Measurements from ENCODE around the gene PSD. TPM values are rescaled to one million over a fixed set of nuclear protein-coding genes. Genes with fewer than 3 reads are reported as not detected.

The PSD gene
- total RNA-seq, 4 donors from 2014 or later = 88.0 to 268 (median 108) TPM

DNA sequence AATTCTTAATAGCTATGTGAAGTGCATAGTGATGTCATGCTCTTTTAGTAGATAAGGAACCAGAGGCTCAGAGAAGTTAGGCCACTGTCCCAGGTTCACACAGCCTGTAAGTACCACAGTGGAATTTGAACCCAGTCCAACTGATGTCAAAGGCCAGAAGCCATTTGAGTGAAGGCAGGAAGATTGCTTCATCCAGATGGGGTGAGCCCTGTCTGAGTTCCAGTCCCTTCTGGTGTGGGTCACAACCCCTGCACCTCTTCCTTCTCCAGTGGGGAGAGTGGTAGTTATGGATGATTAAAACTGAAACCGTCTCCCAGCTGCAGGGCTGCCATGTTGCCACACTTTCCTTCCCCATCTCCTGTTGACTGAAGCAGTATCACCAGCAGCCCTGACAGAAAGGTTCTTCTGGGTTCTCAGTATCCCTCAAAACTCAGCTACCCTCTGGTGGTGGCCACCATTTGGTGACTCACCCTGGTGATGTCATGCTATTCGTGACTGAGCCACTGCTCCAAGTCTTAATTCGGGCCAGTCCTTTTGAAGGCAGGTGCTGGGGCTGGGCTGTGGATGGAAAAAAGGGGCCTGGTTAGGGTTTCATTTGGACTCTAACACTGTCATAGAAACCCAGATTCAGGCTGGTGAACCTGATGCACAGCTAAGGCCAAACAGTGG is 34.2 kb upstream of the PSD start:
- H3K9me3 ChIP-seq = no peaks in the 10 kb centered on the region
- DNase-seq (ENCODE audit: extremely low spot score) = no peak

DNA sequence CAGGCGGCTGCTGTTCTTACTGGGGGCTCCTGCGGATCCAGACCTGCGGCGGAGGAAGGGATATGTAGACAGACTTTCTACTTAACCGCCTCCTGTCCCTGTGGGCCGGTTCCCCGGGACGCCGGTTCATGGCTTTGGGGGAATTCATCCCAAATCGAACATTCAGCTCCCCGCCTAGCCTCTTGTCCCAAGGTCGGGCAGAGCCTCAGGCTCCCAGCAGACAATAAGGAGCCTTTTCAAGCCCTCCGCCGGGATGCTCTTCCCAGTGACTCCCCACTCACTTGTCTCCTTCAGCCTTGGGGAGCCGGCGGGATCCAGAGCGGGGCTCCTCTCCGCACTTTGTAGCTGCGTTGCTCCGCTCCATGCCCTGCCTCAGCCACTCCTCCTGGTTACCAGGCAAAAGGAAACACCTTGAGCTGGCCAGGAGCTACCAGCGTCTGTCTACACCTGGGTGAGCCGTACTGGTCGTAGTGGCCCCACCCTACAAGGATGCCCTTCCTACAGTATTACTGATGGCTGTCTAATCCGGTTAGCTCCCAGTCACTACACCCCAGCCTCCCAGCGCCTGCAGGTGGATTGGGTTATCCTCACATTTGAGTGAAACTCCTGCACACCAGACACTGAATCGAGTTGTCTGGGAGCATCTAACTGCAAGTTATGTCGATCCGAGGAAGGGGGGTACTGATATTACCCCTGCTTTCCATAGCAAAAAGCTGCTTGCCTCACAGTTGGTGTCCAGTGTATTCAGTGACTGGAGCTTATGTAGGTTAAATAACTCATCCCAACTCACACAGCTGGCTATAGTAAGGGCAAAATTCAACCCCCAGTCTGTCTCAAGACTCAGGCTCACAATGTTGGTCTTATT is 32.8 kb upstream of the PSD start, which contains the start of gene C10orf95:
Gene C10orf95 (minus strand): TSS at position 439 of the 865 bp plus-strand sequence. CDS start 450 bp downstream, outside the sequence.
- no peaks in the 10 kb centered on the region for H3K9me3 ChIP-seq
- peaks cover 5 to 32% (median 21%) of the 10 kb centered on the region in 4 donors for H3K4me1 ChIP-seq
- no peaks in the 10 kb centered on the region for H3K27me3 ChIP-seq
- peak within 1 kb of the TSS; percentile 80 to 90 (median 86) for H3K27ac ChIP-seq (replicated peaks in 1 of 4)
- H3K4me3 ChIP-seq = peak within 1 kb of the TSS; percentile 73 to 88 (median 80)
- 34% methylated on average over 26 of the region's 28 CpGs for WGBS
- TF ChIP-seq POLR2AphosphoS5 (IDR thresholded peaks at IDR 0.05) = no peak
- TF ChIP-seq EP300 (IDR thresholded peaks at IDR 0.05) = no peak
- TF ChIP-seq, protein P1, sequence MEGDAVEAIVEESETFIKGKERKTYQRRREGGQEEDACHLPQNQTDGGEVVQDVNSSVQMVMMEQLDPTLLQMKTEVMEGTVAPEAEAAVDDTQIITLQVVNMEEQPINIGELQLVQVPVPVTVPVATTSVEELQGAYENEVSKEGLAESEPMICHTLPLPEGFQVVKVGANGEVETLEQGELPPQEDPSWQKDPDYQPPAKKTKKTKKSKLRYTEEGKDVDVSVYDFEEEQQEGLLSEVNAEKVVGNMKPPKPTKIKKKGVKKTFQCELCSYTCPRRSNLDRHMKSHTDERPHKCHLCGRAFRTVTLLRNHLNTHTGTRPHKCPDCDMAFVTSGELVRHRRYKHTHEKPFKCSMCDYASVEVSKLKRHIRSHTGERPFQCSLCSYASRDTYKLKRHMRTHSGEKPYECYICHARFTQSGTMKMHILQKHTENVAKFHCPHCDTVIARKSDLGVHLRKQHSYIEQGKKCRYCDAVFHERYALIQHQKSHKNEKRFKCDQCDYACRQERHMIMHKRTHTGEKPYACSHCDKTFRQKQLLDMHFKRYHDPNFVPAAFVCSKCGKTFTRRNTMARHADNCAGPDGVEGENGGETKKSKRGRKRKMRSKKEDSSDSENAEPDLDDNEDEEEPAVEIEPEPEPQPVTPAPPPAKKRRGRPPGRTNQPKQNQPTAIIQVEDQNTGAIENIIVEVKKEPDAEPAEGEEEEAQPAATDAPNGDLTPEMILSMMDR (IDR thresholded peaks at IDR 0.05) = no peak
- no peak for TF ChIP-seq POLR2A (IDR thresholded peaks at IDR 0.05; ENCODE audit: low read depth)
- intact Hi-C loops (cut with DNase I) = no loop called here
- H3K36me3 ChIP-seq = peaks cover 0 to 10% (median 0%) of the 10 kb centered on the region in 4 donors
- no peak for DNase-seq (ENCODE audit: extremely low spot score)

More for the DNA sequence above, 34.2 kb upstream of the PSD start:
- H3K4me1 ChIP-seq = peaks cover 5 to 32% (median 21%) of the 10 kb centered on the region in 4 donors
- WGBS = 31% methylated on average over 3 of the region's 3 CpGs
- no peaks in the 10 kb centered on the region for H3K27me3 ChIP-seq
- peaks cover 0 to 10% (median 0%) of the 10 kb centered on the region in 4 donors for H3K36me3 ChIP-seq
- H3K27ac ChIP-seq (replicated peaks in 1 of 4) = peak overlapping the region; percentile 10 to 57 (median 51)
- no peak for TF ChIP-seq POLR2A (IDR thresholded peaks at IDR 0.05; ENCODE audit: low read depth)
- TF ChIP-seq, protein P1 (IDR thresholded peaks at IDR 0.05) = no peak
- peak in 1 of 2 donors; percentile 13 for TF ChIP-seq POLR2AphosphoS5 (IDR thresholded peaks at IDR 0.05)
- H3K4me3 ChIP-seq = no peak overlapping the region
- intact Hi-C loops (cut with DNase I) = no loop called here

DNA sequence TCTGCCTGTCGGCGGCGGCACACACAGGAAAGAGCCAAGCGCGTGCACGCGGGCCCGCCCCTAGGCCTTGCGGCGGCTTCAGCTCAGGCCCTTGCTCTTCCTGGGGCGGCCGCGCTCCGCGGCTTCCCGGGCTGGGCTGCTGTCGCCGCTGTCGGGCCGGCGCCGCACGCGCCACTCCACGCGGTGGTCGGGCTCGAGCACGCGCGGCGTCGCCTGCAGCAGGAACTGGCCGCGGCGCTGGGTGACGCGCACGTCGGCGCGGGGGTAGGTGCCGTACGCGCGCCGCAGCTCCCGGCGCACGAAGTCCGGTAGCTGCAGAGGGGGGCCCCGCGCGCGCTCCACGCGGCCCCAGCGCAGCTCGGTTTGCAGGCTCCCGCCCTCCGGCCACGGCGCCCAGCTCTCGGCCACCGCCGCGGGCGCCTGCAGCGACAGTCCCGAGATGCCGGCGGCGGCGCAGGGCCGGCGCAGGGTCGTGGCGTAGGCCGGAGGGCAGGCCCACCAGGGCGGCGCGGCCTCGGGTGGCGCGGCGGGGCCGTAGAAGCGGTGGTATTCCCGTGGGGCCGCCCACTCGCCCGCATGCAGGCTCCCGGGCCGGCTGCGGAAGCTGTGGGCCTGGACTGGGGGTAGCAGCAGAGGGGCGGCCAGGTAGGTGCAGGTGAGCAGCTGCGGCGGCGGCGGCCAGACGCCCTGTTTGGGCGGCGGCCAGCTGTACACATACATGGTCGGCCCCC is 32.0 kb upstream of the PSD start:
- Histone ChIP-seq H3K9me3 (no peaks in the 10 kb centered on the region), H3K4me3 (peak overlapping the region; percentile 73 to 88 (median 80)), H3K27me3 (no peaks in the 10 kb centered on the region), H3K27ac (replicated peaks in 1 of 4) (peak overlapping the region; percentile 80 to 90 (median 86)), H3K4me1 (peaks cover 5 to 32% (median 21%) of the 10 kb centered on the region in 4 donors), H3K36me3 (peaks cover 0 to 10% (median 0%) of the 10 kb centered on the region in 4 donors)
- DNase-seq (ENCODE audit: extremely low spot score) = no peak
- intact Hi-C loops (cut with DNase I) = no loop called here
- TF ChIP-seq EP300 (IDR thresholded peaks at IDR 0.05) (no peak), POLR2AphosphoS5 (IDR thresholded peaks at IDR 0.05) (peak in 1 of 2 donors; percentile 54)
- WGBS = under 1% methylated on average over 22 of the region's 104 CpGs

DNA sequence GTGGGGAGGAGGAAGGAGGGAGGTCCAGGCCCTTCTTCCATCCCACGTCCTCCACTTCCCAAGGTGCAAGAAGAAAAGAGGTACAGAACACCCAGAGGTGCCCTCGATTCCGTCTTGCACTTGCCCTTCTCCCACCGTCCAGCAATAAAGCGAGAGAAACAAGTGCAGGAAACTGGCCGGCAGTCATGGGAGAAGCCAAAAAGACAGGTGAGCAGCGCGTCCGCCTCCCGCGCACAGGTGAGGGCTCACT is 31.5 kb upstream of the PSD start:
- intact Hi-C loops (cut with DNase I) = no loop called here
- TF ChIP-seq, protein P1 (IDR thresholded peaks at IDR 0.05) = no peak
- TF ChIP-seq EP300 (IDR thresholded peaks at IDR 0.05) (no peak), POLR2A (IDR thresholded peaks at IDR 0.05; ENCODE audit: low read depth) (no peak), POLR2AphosphoS5 (IDR thresholded peaks at IDR 0.05) (no peak)
- Histone ChIP-seq H3K36me3 (peaks cover 0 to 5% (median 0%) of the 10 kb centered on the region in 4 donors), H3K4me3 (peak overlapping the region; percentile 73 to 88 (median 80)), H3K27ac (replicated peaks in 1 of 4) (peak overlapping the region; percentile 80 to 90 (median 86)), H3K4me1 (peaks cover 5 to 32% (median 21%) of the 10 kb centered on the region in 4 donors), H3K9me3 (no peaks in the 10 kb centered on the region), H3K27me3 (no peaks in the 10 kb centered on the region)
- no peak for DNase-seq (ENCODE audit: extremely low spot score)
- 0% methylated on average over 11 of the region's 11 CpGs for WGBS
